ENCODE measurements around the gene TNRC6B.
"Not testable (repeated sequence)": the region's sequence is repeated elsewhere in the genome, so short reads cannot be mapped to it uniquely, and the experiment has no call there.

The TNRC6B gene

DNA sequence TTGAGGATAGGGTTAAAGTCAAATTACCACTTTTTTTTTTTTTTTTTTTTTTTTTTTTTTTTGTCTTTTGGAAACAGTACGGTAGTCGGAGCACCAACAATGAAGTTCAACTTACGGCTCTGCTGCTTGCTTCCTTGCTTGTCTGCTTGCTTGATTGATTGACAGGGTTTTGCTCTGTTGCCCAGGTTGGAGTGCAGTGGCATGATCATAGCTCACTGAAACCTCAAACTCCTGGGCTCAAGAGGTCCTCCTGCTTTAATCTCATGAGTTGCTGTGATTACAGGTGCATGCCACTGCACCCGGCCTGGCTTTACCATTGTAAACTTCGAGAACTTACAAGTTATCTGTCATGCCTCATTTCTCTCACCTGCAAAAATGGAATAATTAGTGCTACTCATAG lies 198.4 kb downstream of the TNRC6B start:
- DNase-seq = no peak

DNA sequence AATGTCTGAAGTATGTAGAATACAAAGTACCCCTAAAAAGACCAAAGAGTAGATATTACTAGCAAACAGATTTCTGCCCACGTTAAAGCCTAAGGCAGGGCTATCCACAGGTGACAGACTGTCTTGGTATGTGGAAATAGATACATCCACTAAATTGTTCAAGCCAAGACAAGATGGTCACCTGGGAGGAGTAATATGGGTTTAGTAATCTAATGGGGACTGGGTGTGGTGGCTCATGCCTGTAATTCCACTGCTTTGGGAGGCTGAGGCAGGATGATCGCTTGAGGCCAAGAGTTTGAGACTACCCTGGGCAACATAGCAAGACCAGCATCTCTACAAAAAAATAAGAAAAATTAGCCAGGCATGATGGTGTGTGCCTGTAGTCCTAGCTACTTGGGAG lies 200.2 kb downstream of the TNRC6B start:
- no peak for DNase-seq

DNA sequence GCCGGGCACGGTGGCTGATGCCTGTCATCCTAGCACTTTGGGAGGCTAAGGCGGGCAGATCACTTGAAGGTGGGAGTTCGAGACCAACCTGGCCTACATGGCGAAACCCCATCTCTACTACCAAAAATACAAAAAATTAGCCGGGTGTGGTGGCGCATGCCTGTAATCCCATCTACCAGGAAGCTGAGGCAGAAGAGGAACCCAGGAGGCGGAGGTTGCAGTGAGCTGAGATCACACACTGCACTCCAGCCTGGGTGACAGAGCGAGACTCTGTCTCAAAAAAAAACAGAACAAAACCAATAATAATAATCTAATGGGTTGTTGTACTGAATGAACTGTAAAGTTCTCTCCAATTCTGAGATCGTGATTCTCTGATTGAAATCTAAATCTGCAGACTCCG lies 200.7 kb downstream of the TNRC6B start:
- DNase-seq = not testable (repeated sequence)

DNA sequence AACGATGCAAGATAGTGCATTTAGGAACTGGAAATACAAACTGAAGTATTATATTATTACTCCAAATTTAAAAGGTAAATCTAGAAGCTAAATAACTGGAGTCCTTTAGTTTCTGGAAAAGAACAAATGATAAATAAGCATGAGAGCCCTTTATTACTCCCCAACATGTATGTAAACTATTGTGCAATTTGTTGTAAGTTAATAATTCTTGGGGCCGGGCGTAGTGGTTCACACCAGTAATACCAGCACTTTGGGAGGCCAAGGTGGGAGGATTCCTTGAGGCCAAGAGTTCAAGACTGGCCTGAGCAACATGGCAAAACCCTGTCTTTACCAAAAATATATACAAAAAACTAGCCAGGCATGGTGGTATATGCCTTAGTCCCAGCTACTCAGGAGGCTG lies 203.7 kb downstream of the TNRC6B start:
- no peak for DNase-seq

DNA sequence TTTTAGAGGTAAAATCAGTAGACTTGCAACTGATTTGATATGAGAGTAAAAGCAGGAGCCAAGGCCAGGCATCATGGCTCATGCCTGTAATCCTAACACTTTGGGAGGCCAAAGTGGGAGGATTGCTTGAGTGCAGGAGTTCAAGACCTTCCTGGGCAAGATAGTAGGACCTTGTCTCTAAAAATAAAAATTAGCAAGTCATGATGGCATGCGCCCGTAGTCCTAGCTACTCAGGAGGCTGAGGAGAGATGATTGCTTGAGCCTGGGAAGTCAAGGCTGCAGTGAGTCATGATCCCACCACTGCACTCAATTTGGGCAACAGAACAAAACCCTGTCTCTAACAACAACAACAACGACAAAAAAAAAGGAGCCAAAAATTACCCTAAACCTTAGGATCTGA lies 206.2 kb downstream of the TNRC6B start:
- DNase-seq = no peak

DNA sequence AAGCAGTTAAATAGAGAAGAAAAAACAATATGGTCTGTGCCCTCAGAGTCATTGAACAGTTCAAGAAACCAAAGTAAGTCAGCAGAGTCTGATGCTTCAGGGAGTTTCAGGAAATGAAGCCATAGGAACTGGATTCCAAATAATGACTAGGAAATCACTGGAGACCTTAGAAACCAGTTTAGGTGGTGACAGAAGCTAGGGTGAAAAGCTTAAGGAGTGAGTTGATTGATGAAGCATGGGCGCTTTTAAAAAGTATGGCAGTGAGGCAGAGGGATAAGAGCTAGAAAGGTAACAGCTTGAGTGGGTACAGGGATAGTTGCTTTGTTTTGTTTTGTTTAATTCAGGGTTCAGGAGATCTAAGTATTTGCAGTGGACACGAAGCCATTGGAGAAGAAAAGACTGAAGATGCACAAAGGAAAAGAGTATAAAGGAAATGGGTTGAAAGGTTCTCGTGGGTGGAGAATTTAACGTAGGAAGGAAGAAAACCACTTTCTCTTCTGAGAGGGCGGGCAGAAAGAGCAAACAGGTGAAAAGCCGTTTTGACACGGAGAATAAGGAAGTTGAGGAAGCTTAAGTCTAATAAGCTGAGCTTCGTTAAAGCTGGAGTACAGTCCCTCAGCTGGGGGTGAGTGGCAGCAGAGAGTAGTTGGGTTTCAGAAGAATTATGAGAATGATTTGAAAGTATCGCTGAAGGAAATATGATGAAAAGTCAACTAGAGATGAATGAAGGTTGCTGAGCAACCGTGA lies 207.5 kb downstream of the TNRC6B start:
- DNase-seq = no peak
